ENCODE measurements around the gene NT5DC1. TPM values are rescaled to one million over a fixed set of nuclear protein-coding genes. Genes with fewer than 3 reads are reported as not detected.

Gene NT5DC1
- total RNA-seq, 6 experiments from 2014 or later, result 24.8 to 35.3 (median 31.9) TPM

- Mint-ChIP-seq H3K9me3 (no peaks in the 10 kb centered on the region), H3K27ac (no peak overlapping the region), H3K4me1 (ENCODE audit: low read depth) (peaks cover 45% of the 10 kb centered on the region)
Observed at GRCh38 chr6:116156405-116157326, 56.0 kb downstream of the NT5DC1 start.

GRCh38 chr6:116157391-116157790 lies 56.7 kb downstream of the NT5DC1 start:
- H3K27me3 Mint-ChIP-seq (ENCODE audit: insufficient read depth), result no peaks in the 10 kb centered on the region
- no peaks in the 10 kb centered on the region for H3K9me3 Mint-ChIP-seq
- no peak for DNase-seq
- peaks cover 4% of the 10 kb centered on the region; the same call in 1 of the 2 replicates for H3K36me3 Mint-ChIP-seq (ENCODE audit: low read depth)
- H3K4me1 Mint-ChIP-seq (ENCODE audit: low read depth), result peaks cover 52% of the 10 kb centered on the region
- no peak overlapping the region for H3K4me3 Mint-ChIP-seq
- TF ChIP-seq CTCF (IDR thresholded peaks at IDR 0.05), result no peak
- H3K27ac Mint-ChIP-seq, result no peak overlapping the region

More at GRCh38 chr6:116156405-116157326, 56.0 kb downstream of the NT5DC1 start:
- no peak for DNase-seq
- no peak for TF ChIP-seq CTCF (IDR thresholded peaks at IDR 0.05)
- no peak overlapping the region for H3K4me3 Mint-ChIP-seq
- no peaks in the 10 kb centered on the region for H3K27me3 Mint-ChIP-seq (ENCODE audit: insufficient read depth)
- H3K36me3 Mint-ChIP-seq (ENCODE audit: low read depth), result no peaks in the 10 kb centered on the region; the same call in 1 of the 2 replicates

GRCh38 chr6:116158641-116159040 lies 58.0 kb downstream of the NT5DC1 start:
- H3K36me3 Mint-ChIP-seq (ENCODE audit: low read depth), result peaks cover 12% of the 10 kb centered on the region
- peaks cover 53% of the 10 kb centered on the region for H3K4me1 Mint-ChIP-seq (ENCODE audit: low read depth)
- H3K4me3 Mint-ChIP-seq, result peak overlapping the region; percentile 73
- peak overlapping the region; percentile 85 for H3K27ac Mint-ChIP-seq
- H3K27me3 Mint-ChIP-seq (ENCODE audit: insufficient read depth), result no peaks in the 10 kb centered on the region; the same call in 1 of the 2 replicates
- peak; percentile 16 for DNase-seq
- no peak for TF ChIP-seq CTCF (IDR thresholded peaks at IDR 0.05)
- H3K9me3 Mint-ChIP-seq, result no peaks in the 10 kb centered on the region

- H3K36me3 Mint-ChIP-seq (ENCODE audit: low read depth), result peaks cover 20% of the 10 kb centered on the region
- no peaks in the 10 kb centered on the region; the same call in 1 of the 2 replicates for H3K27me3 Mint-ChIP-seq (ENCODE audit: insufficient read depth)
- peak; percentile 84 for DNase-seq
- H3K4me3 Mint-ChIP-seq, result peak overlapping the region; percentile 33; the same call in 1 of the 2 replicates
- no peak for TF ChIP-seq CTCF (IDR thresholded peaks at IDR 0.05)
- peak overlapping the region; percentile 67 for H3K27ac Mint-ChIP-seq
- peaks cover 53% of the 10 kb centered on the region for H3K4me1 Mint-ChIP-seq (ENCODE audit: low read depth)
- H3K9me3 Mint-ChIP-seq, result no peaks in the 10 kb centered on the region
Observed at GRCh38 chr6:116159782-116160524, 59.3 kb downstream of the NT5DC1 start.

- no peak overlapping the region for H3K27ac Mint-ChIP-seq
- TF ChIP-seq CTCF (IDR thresholded peaks at IDR 0.05), result no peak
- no peak overlapping the region for H3K4me3 Mint-ChIP-seq
- H3K36me3 Mint-ChIP-seq (ENCODE audit: low read depth), result peaks cover 33% of the 10 kb centered on the region
- no peak for DNase-seq
- peaks cover 5% of the 10 kb centered on the region; the same call in 1 of the 2 replicates for H3K9me3 Mint-ChIP-seq
- H3K27me3 Mint-ChIP-seq (ENCODE audit: insufficient read depth), result no peaks in the 10 kb centered on the region; the same call in 1 of the 2 replicates
- H3K4me1 Mint-ChIP-seq (ENCODE audit: low read depth), result peaks cover 14% of the 10 kb centered on the region
Observed at GRCh38 chr6:116165596-116165995, 64.9 kb downstream of the NT5DC1 start.
